Colonic mucosa (tissue), 4 donors: ENCODE measurements around the gene BAG3. TPM values are rescaled to one million over a fixed set of nuclear protein-coding genes. Genes with fewer than 3 reads are reported as not detected.

ENCODE experiments used
- DNase-seq: peaks from one replicate; pipeline ENCODE4 v3.0.0-alpha.2; 2020
- H3K27ac ChIP-seq: fragments of 200-600 bp; one replicate; pipeline ENCODE4 v1.8.0; 2021
- H3K27me3 ChIP-seq: fragments of 200-600 bp; one replicate; pipeline ENCODE4 v1.8.0; 2021
- H3K36me3 ChIP-seq: fragments of 200-600 bp; one replicate; pipeline ENCODE4 v1.8.0; 2021
- H3K4me1 ChIP-seq: fragments of 200-600 bp; one replicate; pipeline ENCODE4 v1.8.0; 2021; ENCODE audit warnings: mild to moderate bottlenecking
- H3K4me3 ChIP-seq: fragments of 200-600 bp; one replicate; pipeline ENCODE4 v1.8.0; 2021
- H3K9ac ChIP-seq, 2 donors: one replicate each; pipeline ENCODE4 v1.7.0; 2013; ENCODE audit warnings: control low read depth in 2 of 2, low read depth in 2 of 2, low read length in 2 of 2
- H3K9me3 ChIP-seq: fragments of 200-600 bp; one replicate; pipeline ENCODE4 v1.8.0; 2021
- CTCF ChIP-seq: fragments of 200-600 bp; IDR thresholded peaks from one replicate; pipeline ENCODE4 v1.8.0; 2022; ENCODE audit warnings: antibody characterized with exemption, mild to moderate bottlenecking
- intact Hi-C: fragments of 100-400 bp; cut with DNase I; formaldehyde crosslinking; loops from one replicate; pipeline ENCODE4 v1.14.1; 2022
- total RNA-seq, 2 donors: library from RNA; stranded (reverse); fragmentation: NEBNext Ultra II Directional in 1 of 2; extraction: Animal tissue kit (Norgen Biotek cat#: 25700) in 1 of 2; gene quantifications; one replicate each; pipeline ENCODE4 v1.2.1, GENCODE V29; 2021
- donor health status: healthy.
- donor health status: DM: no; HTN: no; CAD: no.
- donor health status: DM: no; HTN: no; CAD: no.

The BAG3 gene
- total RNA-seq, 2 donors from 2014 or later = 30.4 to 48.9 TPM

GRCh38 chr10:119687192-119688032 is 36.2 kb downstream of the BAG3 start:
- no peak for DNase-seq
- Histone ChIP-seq H3K4me1 (peaks cover 4% of the 10 kb centered on the region), H3K4me3 (no peak overlapping the region), H3K27ac (no peak overlapping the region), H3K36me3 (no peaks in the 10 kb centered on the region), H3K27me3 (no peaks in the 10 kb centered on the region), H3K9ac (no peak overlapping the region), H3K9me3 (no peaks in the 10 kb centered on the region)
- TF ChIP-seq CTCF = no peak
- intact Hi-C loops = no loop called here

GRCh38 chr10:119688033-119688508 is 36.9 kb downstream of the BAG3 start:
- peaks cover 4% of the 10 kb centered on the region for H3K4me1 ChIP-seq
- H3K27ac ChIP-seq = no peak overlapping the region
- DNase-seq = no peak
- H3K27me3 ChIP-seq = no peaks in the 10 kb centered on the region
- no peak overlapping the region for H3K9ac ChIP-seq
- TF ChIP-seq CTCF = no peak
- no peak overlapping the region for H3K4me3 ChIP-seq
- H3K36me3 ChIP-seq = no peaks in the 10 kb centered on the region
- H3K9me3 ChIP-seq = no peaks in the 10 kb centered on the region
- intact Hi-C loops = no loop called here

- Histone ChIP-seq H3K4me1 (peaks cover 4% of the 10 kb centered on the region), H3K9me3 (no peaks in the 10 kb centered on the region), H3K36me3 (no peaks in the 10 kb centered on the region), H3K27ac (no peak overlapping the region), H3K27me3 (no peaks in the 10 kb centered on the region), H3K4me3 (no peak overlapping the region), H3K9ac (no peak overlapping the region)
- no peak for TF ChIP-seq CTCF
- intact Hi-C loops = no loop called here
- DNase-seq = no peak
These were observed 37.9 kb downstream of the BAG3 start for GRCh38 chr10:119689016-119689580.

DNA sequence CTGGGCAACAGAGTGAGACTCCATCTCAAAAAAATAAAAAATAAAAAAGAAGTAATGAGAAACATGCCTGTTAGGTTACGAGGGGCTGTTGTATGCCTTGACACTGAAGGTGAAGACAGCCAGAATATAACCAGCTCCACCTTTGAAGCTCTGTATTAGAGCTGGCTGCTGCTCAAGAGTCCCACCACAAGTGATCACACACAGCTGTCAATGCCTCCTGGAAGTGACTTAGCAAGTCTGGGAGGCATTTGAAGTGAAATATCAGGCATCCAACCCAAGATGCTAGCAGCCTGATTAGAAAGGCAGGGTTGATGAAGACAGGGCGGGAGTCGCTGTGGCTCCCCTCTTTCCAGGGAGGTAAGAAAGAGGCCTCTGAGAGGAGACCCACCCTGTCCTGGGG is 40.5 kb downstream of the BAG3 start:
- intact Hi-C loops = no loop called here
- H3K9me3 ChIP-seq = no peaks in the 10 kb centered on the region
- no peaks in the 10 kb centered on the region for H3K36me3 ChIP-seq
- H3K27me3 ChIP-seq = no peaks in the 10 kb centered on the region
- H3K27ac ChIP-seq = no peak overlapping the region
- DNase-seq = no peak
- H3K9ac ChIP-seq = no peak overlapping the region
- H3K4me3 ChIP-seq = no peak overlapping the region
- H3K4me1 ChIP-seq = peaks cover 2% of the 10 kb centered on the region
- TF ChIP-seq CTCF = no peak

DNA sequence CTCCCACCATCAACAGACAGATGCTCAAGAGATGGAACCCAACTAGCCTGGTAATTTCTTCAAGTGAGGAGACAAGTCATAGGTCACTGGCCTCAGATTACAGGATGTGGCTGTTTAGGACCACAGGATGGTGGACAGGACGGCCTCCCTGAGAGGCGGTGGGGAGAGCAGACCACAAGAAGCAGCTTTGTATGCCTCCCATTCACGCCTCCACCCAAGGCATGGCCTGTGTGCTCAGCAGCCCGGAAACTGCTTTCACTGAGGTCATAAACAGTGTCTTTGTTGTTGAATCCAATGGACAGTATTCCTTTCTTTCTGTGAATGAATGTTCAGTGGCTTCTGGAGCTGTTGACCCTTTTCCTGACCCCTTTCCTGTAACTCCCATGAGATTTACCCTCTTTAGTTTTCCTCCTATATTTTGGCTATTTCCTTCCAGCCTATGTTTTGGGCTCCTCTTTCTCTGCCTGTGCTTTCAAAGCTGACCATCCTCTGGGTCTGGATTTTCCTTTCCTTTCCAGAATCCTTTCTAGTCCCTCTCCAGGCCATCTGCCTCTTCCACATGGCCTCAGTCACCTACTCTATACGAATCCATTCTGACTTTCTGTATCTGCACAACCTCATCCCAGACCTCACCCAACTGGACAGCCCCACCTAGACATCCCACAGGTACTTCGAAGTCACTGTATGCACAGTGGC is 42.2 kb downstream of the BAG3 start:
- Histone ChIP-seq H3K27ac (no peak overlapping the region), H3K27me3 (no peaks in the 10 kb centered on the region), H3K36me3 (no peaks in the 10 kb centered on the region), H3K4me3 (no peak overlapping the region), H3K4me1 (no peaks in the 10 kb centered on the region), H3K9me3 (no peaks in the 10 kb centered on the region), H3K9ac (no peak overlapping the region)
- intact Hi-C loops = no loop called here
- TF ChIP-seq CTCF = no peak
- DNase-seq = no peak
